Fibroblast of villous mesenchyme (primary cell): Measurements from ENCODE around the gene ZFAND4. TPM values are rescaled to one million over a fixed set of nuclear protein-coding genes. Genes with fewer than 3 reads are reported as not detected.

Source experiments
- DNase-seq: peaks from one replicate; pipeline ENCODE4 v3.0.0-alpha.2; 2010; ENCODE audit warnings: low read depth
- H3K4me3 ChIP-seq: 2 replicates; pipeline ENCODE4 v1.5.1; 2011; ENCODE audit warnings: low read depth, mild to moderate bottlenecking, low read length
- CTCF ChIP-seq: IDR thresholded peaks from 2 replicates; pipeline ENCODE4 v1.5.1; 2012; ENCODE audit warnings: low read depth, mild to moderate bottlenecking, low read length; ENCODE audit not compliant: insufficient read depth
- total RNA-seq: library from RNA; depleted of rRNA; stranded (reverse); fragments of >200 nt; gene quantifications from 2 replicates; pipeline ENCODE4 v1.2.3, GENCODE V29; 2012

The ZFAND4 gene
- total RNA-seq, 1 donor, result 7.3 TPM

GRCh38 chr10:45592432-45592831 lies 80.1 kb downstream of the ZFAND4 start:
- TF ChIP-seq CTCF, result no peak
- no peak overlapping the region for H3K4me3 ChIP-seq
- no peak for DNase-seq

GRCh38 chr10:45591280-45591679 lies 81.3 kb downstream of the ZFAND4 start:
- no peak overlapping the region for H3K4me3 ChIP-seq
- no peak for DNase-seq
- TF ChIP-seq CTCF, result no peak

GRCh38 chr10:45589868-45590267 lies 82.7 kb downstream of the ZFAND4 start:
- no peak for TF ChIP-seq CTCF
- no peak overlapping the region for H3K4me3 ChIP-seq
- no peak for DNase-seq

- H3K4me3 ChIP-seq, result no peak overlapping the region
- no peak for TF ChIP-seq CTCF
- no peak for DNase-seq
Observed at GRCh38 chr10:45589009-45589408, 83.6 kb downstream of the ZFAND4 start.

GRCh38 chr10:45586028-45586824 lies 86.3 kb downstream of the ZFAND4 start:
- H3K4me3 ChIP-seq, result no peak overlapping the region
- no peak for DNase-seq
- TF ChIP-seq CTCF, result no peak

GRCh38 chr10:45585131-45585530 lies 87.4 kb downstream of the ZFAND4 start:
- TF ChIP-seq CTCF, result no peak
- H3K4me3 ChIP-seq, result no peak overlapping the region
- no peak for DNase-seq

- no peak for TF ChIP-seq CTCF
- H3K4me3 ChIP-seq, result no peak overlapping the region
- no peak for DNase-seq
Observed at GRCh38 chr10:45582386-45582781, 90.2 kb downstream of the ZFAND4 start.
